DND-41 (cell line): ENCODE results near the gene CELF1.
"Not testable (repeated sequence)": the region's sequence is repeated elsewhere in the genome, so short reads cannot be mapped to it uniquely, and the experiment has no call there.

ENCODE experiments used
- ATAC-seq: fragments of 200-7000 bp; cut with Tn5 transposase; 3 replicates; pipeline ENCODE4 v1.9.1; 2021; ENCODE audit warnings: low read depth; ENCODE audit not compliant: insufficient read depth
- DNase-seq: peaks from one replicate; pipeline ENCODE4 v3.0.0-alpha.2; 2020
- H2AFZ ChIP-seq: 2 replicates; pipeline ENCODE4 v1.6.0; 2012; ENCODE audit warnings: low read depth, low read length
- H3K27ac ChIP-seq: 2 replicates; pipeline ENCODE4 v1.5.1; 2012; ENCODE audit warnings: low read length, inconsistent platforms
- H3K27me3 ChIP-seq: fragments of 200-600 bp; sonication (generic); 2 replicates; pipeline ENCODE4 v1.6.0; 2012; ENCODE audit warnings: low read length, mild to moderate bottlenecking, inconsistent platforms; ENCODE audit not compliant: insufficient read depth, poor library complexity
- H3K36me3 ChIP-seq: 2 replicates; pipeline ENCODE4 v1.5.1; 2012; ENCODE audit warnings: low read length, inconsistent platforms; ENCODE audit not compliant: insufficient read depth
- H3K4me1 ChIP-seq: 2 replicates; pipeline ENCODE4 v1.5.1; 2012; ENCODE audit warnings: mild to moderate bottlenecking, low read length; ENCODE audit not compliant: insufficient read depth
- H3K4me2 ChIP-seq: 2 replicates; pipeline ENCODE4 v1.6.0; 2012; ENCODE audit warnings: mild to moderate bottlenecking, moderate library complexity, low read length, inconsistent platforms; ENCODE audit not compliant: insufficient read depth
- H3K4me3 ChIP-seq, 2 experiments: fragments of 200-600 bp in 1 of 2; shearing (Covaris generic) in 1 of 2; 2 replicates each; pipeline ENCODE4 v1.5.1; 2012 to 2016; ENCODE audit warnings: inconsistent platforms in 2 of 2, low read length in 2 of 2, mild to moderate bottlenecking in 2 of 2, low read depth in 1 of 2, moderate library complexity in 1 of 2
- H3K79me2 ChIP-seq: 2 replicates; pipeline ENCODE4 v1.6.0; 2012; ENCODE audit warnings: low read length, inconsistent platforms; ENCODE audit not compliant: insufficient read depth
- H3K9ac ChIP-seq: 2 replicates; pipeline ENCODE4 v1.6.0; 2012; ENCODE audit warnings: low read depth, mild to moderate bottlenecking, inconsistent platforms, low read length, moderate library complexity
- H3K9me3 ChIP-seq: 2 replicates; pipeline ENCODE4 v1.5.1; 2012; ENCODE audit warnings: low read length, moderate library complexity, mild to moderate bottlenecking, inconsistent platforms; ENCODE audit not compliant: insufficient read depth, severe bottlenecking
- H4K20me1 ChIP-seq: 2 replicates; pipeline ENCODE4 v1.6.0; 2012; ENCODE audit warnings: low read length; ENCODE audit not compliant: insufficient read depth
- EZH2 ChIP-seq: IDR thresholded peaks from 3 replicates; pipeline ENCODE4 v1.6.1; 2012; ENCODE audit warnings: borderline replicate concordance, low read depth, mild to moderate bottlenecking, moderate library complexity, low read length, inconsistent platforms; ENCODE audit not compliant: severe bottlenecking
- TF ChIP-seq, protein P1 (sequence below): IDR thresholded peaks from 2 replicates; pipeline ENCODE4 v1.5.1; 2012; ENCODE audit warnings: borderline replicate concordance, low read length, moderate library complexity, mild to moderate bottlenecking; ENCODE audit not compliant: poor library complexity, severe bottlenecking; ENCODE audit errors: extremely low read depth

Gene CELF1

DNA sequence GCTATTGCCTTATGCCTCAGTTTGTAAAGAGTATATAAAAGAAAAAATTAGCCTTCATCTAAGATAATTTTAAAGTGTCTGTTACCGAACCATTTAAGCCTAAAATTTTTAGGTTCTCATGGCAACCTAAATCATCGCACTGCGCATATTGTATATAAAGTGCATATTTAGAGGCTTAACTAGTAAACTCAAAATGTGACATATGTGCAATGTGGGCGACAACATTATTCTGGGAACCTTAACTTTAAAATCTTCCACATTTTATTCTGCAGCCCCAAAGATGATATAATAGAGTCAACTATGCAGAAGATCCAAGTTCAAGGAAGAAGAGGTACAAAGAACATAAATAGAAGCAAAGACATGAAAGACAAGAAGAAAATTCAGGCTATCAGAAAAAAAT, 23.0 kb downstream of the CELF1 start:
- no peak overlapping the region for H3K9ac ChIP-seq
- TF ChIP-seq, protein P1, sequence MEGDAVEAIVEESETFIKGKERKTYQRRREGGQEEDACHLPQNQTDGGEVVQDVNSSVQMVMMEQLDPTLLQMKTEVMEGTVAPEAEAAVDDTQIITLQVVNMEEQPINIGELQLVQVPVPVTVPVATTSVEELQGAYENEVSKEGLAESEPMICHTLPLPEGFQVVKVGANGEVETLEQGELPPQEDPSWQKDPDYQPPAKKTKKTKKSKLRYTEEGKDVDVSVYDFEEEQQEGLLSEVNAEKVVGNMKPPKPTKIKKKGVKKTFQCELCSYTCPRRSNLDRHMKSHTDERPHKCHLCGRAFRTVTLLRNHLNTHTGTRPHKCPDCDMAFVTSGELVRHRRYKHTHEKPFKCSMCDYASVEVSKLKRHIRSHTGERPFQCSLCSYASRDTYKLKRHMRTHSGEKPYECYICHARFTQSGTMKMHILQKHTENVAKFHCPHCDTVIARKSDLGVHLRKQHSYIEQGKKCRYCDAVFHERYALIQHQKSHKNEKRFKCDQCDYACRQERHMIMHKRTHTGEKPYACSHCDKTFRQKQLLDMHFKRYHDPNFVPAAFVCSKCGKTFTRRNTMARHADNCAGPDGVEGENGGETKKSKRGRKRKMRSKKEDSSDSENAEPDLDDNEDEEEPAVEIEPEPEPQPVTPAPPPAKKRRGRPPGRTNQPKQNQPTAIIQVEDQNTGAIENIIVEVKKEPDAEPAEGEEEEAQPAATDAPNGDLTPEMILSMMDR: no peak
- no peak for TF ChIP-seq EZH2
- no peak overlapping the region for H3K27ac ChIP-seq
- no peaks in the 10 kb centered on the region for H3K4me1 ChIP-seq
- no peaks in the 10 kb centered on the region for H3K9me3 ChIP-seq
- DNase-seq (no peak), ATAC-seq (no peak)
- H4K20me1 ChIP-seq: peaks cover 91% of the 10 kb centered on the region
- H3K36me3 ChIP-seq: peaks cover 30% of the 10 kb centered on the region
- no peak overlapping the region for H3K4me3 ChIP-seq
- H3K79me2 ChIP-seq: peaks cover 100% of the 10 kb centered on the region
- no peaks in the 10 kb centered on the region for H3K27me3 ChIP-seq
- H3K4me2 ChIP-seq: no peak overlapping the region
- H2AFZ ChIP-seq: no peak overlapping the region

DNA sequence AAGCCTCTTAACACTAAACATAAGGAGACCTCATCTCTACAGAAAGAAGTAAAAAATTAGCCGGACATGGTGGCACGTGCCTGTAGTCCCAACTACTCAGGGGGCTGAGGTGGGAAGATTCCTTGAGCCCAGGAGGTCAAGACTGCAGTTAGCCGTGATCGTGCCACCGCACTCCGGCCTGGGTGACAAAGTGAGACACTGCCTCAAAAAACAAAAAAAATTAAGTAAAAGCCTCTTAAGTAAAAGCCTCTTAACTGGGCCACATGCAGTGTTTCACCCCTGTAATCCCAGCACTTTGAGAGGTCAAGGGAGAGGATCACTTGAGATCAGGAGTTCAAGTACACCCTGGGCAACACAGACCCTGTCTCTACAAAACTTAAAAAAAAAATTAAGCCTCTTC, 25.7 kb downstream of the CELF1 start:
- Histone ChIP-seq H3K27me3 (no peaks in the 10 kb centered on the region), H3K36me3 (peaks cover 25% of the 10 kb centered on the region), H3K4me1 (peaks cover 9% of the 10 kb centered on the region; the same call in 1 of the 2 replicates), H3K79me2 (peaks cover 100% of the 10 kb centered on the region), H4K20me1 (peaks cover 93% of the 10 kb centered on the region), H2AFZ (no peak overlapping the region), H3K9me3 (no peaks in the 10 kb centered on the region), H3K9ac (no peak overlapping the region), H3K4me3 (no peak overlapping the region), H3K27ac (no peak overlapping the region), H3K4me2 (no peak overlapping the region)
- ATAC-seq (no peak), DNase-seq (no peak)
- no peak for TF ChIP-seq EZH2
- TF ChIP-seq, protein P1: no peak

DNA sequence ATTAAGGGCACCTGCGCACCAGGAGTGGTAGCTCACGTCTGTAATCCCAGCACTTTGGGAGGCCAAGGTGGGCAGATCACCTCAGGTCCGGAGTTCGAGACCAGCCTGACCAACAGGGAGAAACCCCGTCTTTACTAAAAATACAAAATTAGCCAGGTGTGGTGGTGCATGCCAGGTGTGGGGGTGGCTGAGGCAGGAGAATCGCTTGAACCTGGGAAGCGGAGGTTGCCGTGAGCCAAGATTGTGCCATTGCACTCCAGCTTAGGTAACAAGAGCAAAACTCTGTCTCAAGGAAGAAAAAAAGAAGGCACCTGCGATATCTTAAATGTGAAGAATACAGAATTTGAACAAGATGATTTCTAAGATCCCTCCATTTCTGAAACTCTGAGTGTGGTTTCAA, 26.9 kb downstream of the CELF1 start:
- H3K4me3 ChIP-seq, H2AFZ ChIP-seq, H3K4me1 ChIP-seq, H3K27ac ChIP-seq, H3K9ac ChIP-seq, H3K4me2 ChIP-seq, H3K9me3 ChIP-seq, ATAC-seq, H3K27me3 ChIP-seq, DNase-seq: not testable (repeated sequence)
- Histone ChIP-seq H4K20me1 (peaks cover 94% of the 10 kb centered on the region), H3K79me2 (peaks cover 100% of the 10 kb centered on the region), H3K36me3 (peaks cover 22% of the 10 kb centered on the region)

DNA sequence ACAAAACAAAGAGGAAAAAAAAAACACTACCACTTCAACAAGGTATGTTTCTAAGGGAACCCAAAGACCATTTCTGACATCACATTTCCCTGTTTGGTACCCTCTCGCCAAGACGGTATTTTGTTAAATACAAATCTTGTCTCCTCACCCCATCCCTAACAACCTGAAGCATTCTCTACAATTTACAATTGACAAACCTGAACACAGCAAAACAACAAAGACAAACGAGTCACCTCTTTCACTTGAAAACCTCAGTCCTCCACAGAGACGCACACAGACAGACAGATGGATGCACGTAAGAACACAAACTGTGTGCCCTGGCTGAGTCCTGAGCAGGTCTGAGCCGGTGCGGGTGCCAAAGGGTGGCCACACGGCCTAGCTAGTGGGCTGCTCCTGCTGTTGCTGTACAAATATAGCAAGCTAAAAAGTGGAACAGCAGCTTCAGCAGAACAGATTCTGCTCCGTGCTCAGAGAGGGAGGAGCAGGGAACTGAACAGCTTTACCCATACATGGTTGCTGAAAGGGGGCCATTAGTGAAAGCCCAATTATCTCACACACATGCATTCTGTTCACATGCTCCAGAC, 28.5 kb downstream of the CELF1 start:
- Histone ChIP-seq H3K27ac (no peak overlapping the region), H3K9ac (no peak overlapping the region), H3K79me2 (peaks cover 100% of the 10 kb centered on the region), H2AFZ (no peak overlapping the region), H3K4me2 (no peak overlapping the region), H3K9me3 (no peaks in the 10 kb centered on the region), H3K4me1 (peaks cover 9% of the 10 kb centered on the region; the same call in 1 of the 2 replicates), H3K27me3 (no peaks in the 10 kb centered on the region), H4K20me1 (peaks cover 91% of the 10 kb centered on the region), H3K36me3 (peaks cover 9% of the 10 kb centered on the region; the same call in 1 of the 2 replicates), H3K4me3 (no peak overlapping the region)
- no peak for TF ChIP-seq EZH2
- TF ChIP-seq, protein P1: no peak
- DNase-seq: no peak
- no peak; the same call in 2 of the 3 replicates for ATAC-seq
